IMR-90 (cell line): ENCODE measurements around the gene EIF2B4. TPM values are rescaled to one million over a fixed set of nuclear protein-coding genes. Genes with fewer than 3 reads are reported as not detected.

Source experiments
- ATAC-seq: fragments of 200-7000 bp; cut with Tn5 transposase; 2 replicates; pipeline ENCODE4 v1.9.1; 2020; ENCODE audit warnings: low read depth, mild to moderate bottlenecking, moderate library complexity
- BruUV-seq: library from RNA; stranded (reverse); fragments of 400-500 nt; replicated peaks from 2 replicates; lab custom pipeline; 2021; lab: Mats Ljungman, UMichigan
- CTCF ChIA-PET: fragments of 300-600 bp; formaldehyde crosslinking; extraction: SDS; loops from one replicate; lab custom pipeline; 2021; ENCODE audit warnings: antibody characterized with exemption; lab: Yijun Ruan, JAX
- POLR2A ChIA-PET: fragments of 300-600 bp; sonication (Branson Sonifier 250); formaldehyde crosslinking; loops from one replicate; lab custom pipeline; 2022; ENCODE audit warnings: antibody characterized with exemption; ENCODE audit not compliant: unreplicated experiment; lab: Charles Lee
- DNase-seq: peaks from one replicate; pipeline ENCODE4 v3.0.0; 2013
- H2AFZ ChIP-seq: replicated peaks from 2 replicates; pipeline ENCODE3; 2013; ENCODE audit warnings: low read length, mild to moderate bottlenecking; ENCODE audit not compliant: poor library complexity
- H2AK5ac ChIP-seq: 2 replicates; pipeline ENCODE4 v1.6.1; 2013; ENCODE audit warnings: low read depth, low read length, inconsistent platforms
- H2AK9ac ChIP-seq: replicated peaks from 2 replicates; pipeline ENCODE3; 2013; ENCODE audit warnings: mild to moderate bottlenecking, low read depth, low read length, moderate library complexity; ENCODE audit not compliant: poor library complexity
- H2BK120ac ChIP-seq: 2 replicates; pipeline ENCODE4 v1.6.1; 2013; ENCODE audit warnings: low read depth, low read length, inconsistent platforms
- H2BK15ac ChIP-seq: 3 replicates; pipeline ENCODE4 v1.6.1; 2013; ENCODE audit warnings: low read depth, low read length, inconsistent platforms
- H2BK20ac ChIP-seq: 2 replicates; pipeline ENCODE4 v1.6.1; 2013; ENCODE audit warnings: low read depth, mild to moderate bottlenecking, inconsistent platforms, low read length, moderate library complexity
- H2BK5ac ChIP-seq: 2 replicates; pipeline ENCODE4 v1.6.1; 2013; ENCODE audit warnings: mild to moderate bottlenecking, low read depth, low read length, inconsistent platforms; ENCODE audit not compliant: poor library complexity, severe bottlenecking
- H3K14ac ChIP-seq: replicated peaks from 2 replicates; pipeline ENCODE4 v1.6.1; 2013; ENCODE audit warnings: low read depth, low read length, inconsistent platforms
- H3K18ac ChIP-seq: 2 replicates; pipeline ENCODE4 v1.6.1; 2013; ENCODE audit warnings: low read depth, low read length, control low read depth
- H3K23ac ChIP-seq: 2 replicates; pipeline ENCODE4 v1.6.1; 2013; ENCODE audit warnings: low read depth, low read length, inconsistent platforms
- H3K27ac ChIP-seq: 2 replicates; pipeline ENCODE4 v1.5.1; 2013; ENCODE audit warnings: mild to moderate bottlenecking, control low read depth, low read length; ENCODE audit not compliant: insufficient read depth
- H3K27me3 ChIP-seq: 2 replicates; pipeline ENCODE4 v1.6.1; 2013; ENCODE audit warnings: low read length; ENCODE audit not compliant: control insufficient read depth, insufficient read depth
- H3K36me3 ChIP-seq: 2 replicates; pipeline ENCODE4 v1.6.1; 2013; ENCODE audit warnings: low read length, mixed read lengths; ENCODE audit not compliant: control insufficient read depth, insufficient read depth
- H3K4ac ChIP-seq: 2 replicates; pipeline ENCODE4 v1.6.1; 2013; ENCODE audit warnings: low read depth, low read length, inconsistent platforms
- H3K4me1 ChIP-seq: 2 replicates; pipeline ENCODE4 v1.6.1; 2013; ENCODE audit warnings: low read length, mixed read lengths; ENCODE audit not compliant: control insufficient read depth, insufficient read depth
- H3K4me2 ChIP-seq: 2 replicates; pipeline ENCODE4 v1.6.1; 2013; ENCODE audit warnings: low read depth, mild to moderate bottlenecking, control low read depth, low read length, moderate library complexity
- H3K4me3 ChIP-seq: 2 replicates; pipeline ENCODE4 v1.5.1; 2013; ENCODE audit warnings: low read depth, mild to moderate bottlenecking, control low read depth, low read length, moderate library complexity; ENCODE audit not compliant: insufficient read depth
- H3K56ac ChIP-seq: 2 replicates; pipeline ENCODE4 v1.6.1; 2013; ENCODE audit warnings: low read length, inconsistent platforms; ENCODE audit not compliant: insufficient read depth; ENCODE audit errors: extremely low read depth
- H3K79me1 ChIP-seq, 2 experiments: 2 replicates each; pipeline ENCODE4 v1.6.1; 2013; ENCODE audit warnings: low read length in 2 of 2, inconsistent platforms in 1 of 2, low read depth in 1 of 2
- H3K9ac ChIP-seq: 2 replicates; pipeline ENCODE4 v1.6.1; 2013; ENCODE audit warnings: low read depth, low read length, control low read depth
- H3K9me1 ChIP-seq: 2 replicates; pipeline ENCODE4 v1.6.1; 2013; ENCODE audit warnings: low read length, inconsistent platforms; ENCODE audit not compliant: insufficient read depth
- H3K9me3 ChIP-seq: 2 replicates; pipeline ENCODE4 v1.6.1; 2013; ENCODE audit warnings: low read length; ENCODE audit not compliant: control insufficient read depth, insufficient read depth
- H4K20me1 ChIP-seq: 2 replicates; pipeline ENCODE4 v1.6.1; 2013; ENCODE audit warnings: low read length, inconsistent platforms; ENCODE audit not compliant: insufficient read depth
- H4K5ac ChIP-seq: 2 replicates; pipeline ENCODE4 v1.6.1; 2013; ENCODE audit warnings: mild to moderate bottlenecking, low read depth, low read length, control low read depth
- H4K8ac ChIP-seq, 2 experiments: 2 replicates each; pipeline ENCODE4 v1.6.1; 2013; ENCODE audit warnings: low read depth in 2 of 2, low read length in 2 of 2, control low read depth in 1 of 2, inconsistent platforms in 1 of 2
- H4K91ac ChIP-seq: 2 replicates; pipeline ENCODE4 v1.6.1; 2013; ENCODE audit warnings: low read depth, low read length, inconsistent platforms; ENCODE audit not compliant: insufficient read depth
- MXI1 ChIP-seq: IDR thresholded peaks from 2 replicates; pipeline ENCODE4 v1.6.1; 2012; ENCODE audit warnings: low read depth, mild to moderate bottlenecking, low read length, moderate library complexity, borderline replicate concordance
- NFE2L2 ChIP-seq: fragments of 150-350 bp; IDR thresholded peaks from 2 replicates; pipeline ENCODE4 v1.6.1; 2016; ENCODE audit warnings: low read depth, mild to moderate bottlenecking, low read length
- WGBS, 2 experiments: methylation state at CpG; one replicate each; pipeline versions ENCODE4 v1.1.5 to v1.1.7; 2013; ENCODE audit warnings: missing lambda C conversion rate in 2 of 2; ENCODE audit not compliant: insufficient read length in 1 of 2; ENCODE audit errors: extremely low coverage in 2 of 2; 5-methylcytosine and 5-hydroxymethylcytosine counted together
- dilution Hi-C: fragments of 300-500 bp; cut with HindIII; formaldehyde crosslinking; loops from one replicate; pipeline ENCODE4 v1.14.3; 2018; ENCODE audit warnings: low sequenced_read_pairs; ENCODE audit not compliant: unreplicated experiment
- in situ Hi-C: fragments of 300-500 bp; cut with MboI; formaldehyde crosslinking; loops from 3 replicates; pipeline ENCODE4 v1.14.3; 2019; ENCODE audit warnings: low sequenced_read_pairs, inconsistent platforms, mixed read lengths
- intact Hi-C: fragments of 100-400 bp; cut with micrococcal nuclease; formaldehyde crosslinking; loops from 2 replicates; pipeline ENCODE4 v1.10.0; 2022
- polyA plus RNA-seq, 3 experiments: library from polyadenylated mRNA; depleted of rRNA; stranded (reverse); fragments of >200 nt; gene quantifications; 2 replicates each; pipeline ENCODE4 v1.2.3, GENCODE V29; 2012; ENCODE audit warnings: low replicate concordance in 1 of 3
- total RNA-seq: library from RNA; depleted of rRNA; stranded (reverse); fragments of >200 nt; gene quantifications from 2 replicates; pipeline ENCODE4 v1.2.3, GENCODE V29; 2012

The EIF2B4 gene
- total and polyA plus RNA-seq, 2 of the 4 experiments (the other 2 are of a cell fraction): 40.3 to 47.9 TPM

DNA sequence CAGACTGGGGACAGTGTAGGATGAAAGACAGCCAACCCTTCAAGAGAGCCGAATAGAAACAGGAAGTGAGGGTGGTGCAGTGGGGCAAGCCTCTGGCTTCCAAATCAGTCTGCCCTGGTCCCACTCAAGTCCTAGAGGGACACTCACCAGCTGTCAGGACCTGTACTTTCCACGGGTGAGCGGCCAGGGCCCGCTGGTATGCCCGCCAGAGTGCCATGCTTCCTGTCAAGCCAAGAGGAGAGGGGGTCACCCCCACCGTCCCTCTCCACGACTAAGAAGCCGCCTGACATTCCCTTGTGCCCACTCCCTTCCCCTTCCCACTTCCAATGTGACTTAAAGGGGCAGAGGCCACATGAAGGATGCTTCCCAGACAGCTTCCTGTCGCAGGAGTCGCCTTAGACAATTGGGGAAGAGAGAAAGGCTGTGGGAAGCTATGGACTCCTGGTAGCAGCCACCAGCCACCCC is 47.8 kb downstream of the EIF2B4 start:
- peak overlapping the region; percentile 72 for H3K27ac ChIP-seq
- no peaks in the 10 kb centered on the region for H4K20me1 ChIP-seq
- TF ChIP-seq MXI1 (peak; percentile 57; the same call in 1 of the 2 replicates), NFE2L2 (no peak)
- ATAC-seq (peak; percentile 2), DNase-seq (peak; percentile 8)
- peak overlapping the region; percentile 7 for H2BK120ac ChIP-seq
- POLR2A ChIA-PET: no interaction called here
- peak overlapping the region; percentile 97 for H3K14ac ChIP-seq
- peak overlapping the region; percentile 27 for H2BK5ac ChIP-seq
- dilution Hi-C loops: no loop called here
- peaks cover 12% of the 10 kb centered on the region; the same call in 1 of the 2 replicates for H3K9me1 ChIP-seq
- intact Hi-C loops: loop anchor here (5.0 kb wide), 1 partner anchor 35 kb away; the partner anchor contains the start of gene GTF3C2
- peaks cover 10% of the 10 kb centered on the region for H3K36me3 ChIP-seq
- peak overlapping the region; percentile 50 for H4K5ac ChIP-seq
- H3K79me1 ChIP-seq: peaks cover 25 to 46% of the 10 kb centered on the region in 2 experiments; a peak in 3 of 4 replicates
- peak overlapping the region; percentile 82 to 93 for H4K8ac ChIP-seq
- peak overlapping the region; percentile 63 for H3K4me3 ChIP-seq
- H3K9ac ChIP-seq: peak overlapping the region; percentile 70
- H3K4me1 ChIP-seq: peaks cover 7% of the 10 kb centered on the region
- 27% methylated on average over 3 of the region's 10 CpGs; no CpG with 5 or more reads in 1 of the 2 experiments for WGBS, 2 experiments
- H3K4me2 ChIP-seq: peak overlapping the region; percentile 84
- peak overlapping the region; percentile 92 for H2AFZ ChIP-seq
- peak overlapping the region; percentile 57; the same call in 2 of the 3 replicates for H2BK15ac ChIP-seq
- peak overlapping the region; percentile 56; the same call in 1 of the 2 replicates for H2BK20ac ChIP-seq
- H3K56ac ChIP-seq: peak overlapping the region; percentile 34
- peak overlapping the region; percentile 72 for H3K4ac ChIP-seq
- in situ Hi-C loops: no loop called here
- BruUV-seq: no TSS peak
- peak overlapping the region; percentile 13 for H3K23ac ChIP-seq
- H4K91ac ChIP-seq: peak overlapping the region; percentile 89
- H3K18ac ChIP-seq: peak overlapping the region; percentile 12; the same call in 1 of the 2 replicates
- H3K27me3 ChIP-seq: no peaks in the 10 kb centered on the region
- peak overlapping the region; percentile 98 for H2AK9ac ChIP-seq
- H3K9me3 ChIP-seq: no peaks in the 10 kb centered on the region
- CTCF ChIA-PET: no interaction called here
- H2AK5ac ChIP-seq: peak overlapping the region; percentile 95
